ENCODE measurements around the gene OXCT1. TPM values are rescaled to one million over a fixed set of nuclear protein-coding genes. Genes with fewer than 3 reads are reported as not detected.
A peak's percentile ranks its signal among the peaks of the same experiment; 100 is the strongest.

Gene OXCT1
- total and polyA plus RNA-seq, 2 of the 13 experiments (the other 11 are each of a cell fraction or from before 2014, with no cell fraction given): 0.92 to 4.7 TPM

DNA sequence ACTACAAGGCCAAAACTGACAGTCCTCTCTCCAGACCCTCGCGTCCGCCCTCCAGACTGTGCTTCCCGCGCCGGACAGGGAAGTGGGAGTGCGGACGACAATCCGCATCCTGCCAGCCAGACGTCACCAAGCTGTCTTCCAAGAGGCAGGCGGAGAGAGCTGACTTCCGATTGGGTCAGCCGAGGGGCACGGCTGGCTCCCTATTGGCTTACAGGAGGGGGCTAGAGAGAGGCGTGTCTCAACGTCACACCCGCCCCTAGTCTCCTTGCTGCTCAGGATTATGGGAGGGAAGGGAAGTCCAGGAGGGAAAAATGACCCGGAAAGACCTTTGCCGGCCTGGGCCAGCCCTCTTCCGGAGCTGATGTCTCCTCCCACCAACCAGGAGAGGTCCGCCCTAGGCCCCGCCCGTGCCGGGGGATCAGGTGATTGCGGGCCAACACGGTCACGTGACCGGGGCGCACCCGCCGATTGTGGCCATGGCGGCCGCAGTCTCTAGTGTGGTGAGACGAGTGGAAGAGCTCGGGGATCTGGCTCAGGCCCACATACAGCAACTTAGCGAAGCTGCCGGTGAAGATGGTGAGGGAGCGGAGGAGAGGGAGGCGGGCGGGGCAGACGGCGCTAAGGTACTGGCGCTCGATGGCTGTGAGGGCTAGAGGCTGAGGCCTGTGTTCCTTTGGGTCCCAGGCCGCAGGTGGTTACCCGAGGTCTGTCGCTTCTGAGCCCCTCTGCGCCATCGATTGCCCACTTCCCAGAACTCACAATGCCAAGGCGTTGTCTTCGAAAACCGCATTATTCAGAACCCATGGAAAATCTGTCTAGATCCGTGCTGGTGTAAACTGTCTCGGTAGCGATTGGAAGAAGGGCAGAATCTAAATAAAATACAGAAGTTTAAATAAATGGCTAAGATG, 33.9 kb upstream of the OXCT1 start, which contains the start of gene RIMOC1 (continued):
- TF ChIP-seq, protein P1, sequence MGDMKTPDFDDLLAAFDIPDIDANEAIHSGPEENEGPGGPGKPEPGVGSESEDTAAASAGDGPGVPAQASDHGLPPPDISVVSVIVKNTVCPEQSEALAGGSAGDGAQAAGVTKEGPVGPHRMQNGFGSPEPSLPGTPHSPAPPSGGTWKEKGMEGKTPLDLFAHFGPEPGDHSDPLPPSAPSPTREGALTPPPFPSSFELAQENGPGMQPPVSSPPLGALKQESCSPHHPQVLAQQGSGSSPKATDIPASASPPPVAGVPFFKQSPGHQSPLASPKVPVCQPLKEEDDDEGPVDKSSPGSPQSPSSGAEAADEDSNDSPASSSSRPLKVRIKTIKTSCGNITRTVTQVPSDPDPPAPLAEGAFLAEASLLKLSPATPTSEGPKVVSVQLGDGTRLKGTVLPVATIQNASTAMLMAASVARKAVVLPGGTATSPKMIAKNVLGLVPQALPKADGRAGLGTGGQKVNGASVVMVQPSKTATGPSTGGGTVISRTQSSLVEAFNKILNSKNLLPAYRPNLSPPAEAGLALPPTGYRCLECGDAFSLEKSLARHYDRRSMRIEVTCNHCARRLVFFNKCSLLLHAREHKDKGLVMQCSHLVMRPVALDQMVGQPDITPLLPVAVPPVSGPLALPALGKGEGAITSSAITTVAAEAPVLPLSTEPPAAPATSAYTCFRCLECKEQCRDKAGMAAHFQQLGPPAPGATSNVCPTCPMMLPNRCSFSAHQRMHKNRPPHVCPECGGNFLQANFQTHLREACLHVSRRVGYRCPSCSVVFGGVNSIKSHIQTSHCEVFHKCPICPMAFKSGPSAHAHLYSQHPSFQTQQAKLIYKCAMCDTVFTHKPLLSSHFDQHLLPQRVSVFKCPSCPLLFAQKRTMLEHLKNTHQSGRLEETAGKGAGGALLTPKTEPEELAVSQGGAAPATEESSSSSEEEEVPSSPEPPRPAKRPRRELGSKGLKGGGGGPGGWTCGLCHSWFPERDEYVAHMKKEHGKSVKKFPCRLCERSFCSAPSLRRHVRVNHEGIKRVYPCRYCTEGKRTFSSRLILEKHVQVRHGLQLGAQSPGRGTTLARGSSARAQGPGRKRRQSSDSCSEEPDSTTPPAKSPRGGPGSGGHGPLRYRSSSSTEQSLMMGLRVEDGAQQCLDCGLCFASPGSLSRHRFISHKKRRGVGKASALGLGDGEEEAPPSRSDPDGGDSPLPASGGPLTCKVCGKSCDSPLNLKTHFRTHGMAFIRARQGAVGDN (CRISPR knock-in tag; IDR thresholded peaks at IDR 0.05): peak; percentile 93
- no peak; the same call in none of the 2 replicates for TF ChIP-seq KDM4B (CRISPR knock-in tag; IDR thresholded peaks at IDR 0.05)
- TF ChIP-seq FOXK1 (CRISPR knock-in tag; IDR thresholded peaks at IDR 0.05; ENCODE audit: borderline replicate concordance, low read depth): peak; percentile 82
- TF ChIP-seq, protein P2, sequence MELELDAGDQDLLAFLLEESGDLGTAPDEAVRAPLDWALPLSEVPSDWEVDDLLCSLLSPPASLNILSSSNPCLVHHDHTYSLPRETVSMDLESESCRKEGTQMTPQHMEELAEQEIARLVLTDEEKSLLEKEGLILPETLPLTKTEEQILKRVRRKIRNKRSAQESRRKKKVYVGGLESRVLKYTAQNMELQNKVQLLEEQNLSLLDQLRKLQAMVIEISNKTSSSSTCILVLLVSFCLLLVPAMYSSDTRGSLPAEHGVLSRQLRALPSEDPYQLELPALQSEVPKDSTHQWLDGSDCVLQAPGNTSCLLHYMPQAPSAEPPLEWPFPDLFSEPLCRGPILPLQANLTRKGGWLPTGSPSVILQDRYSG (CRISPR knock-in tag; IDR thresholded peaks at IDR 0.05): no peak
- no peak; the same call in 1 of the 2 replicates for TF ChIP-seq ZNF451 (CRISPR knock-in tag; IDR thresholded peaks at IDR 0.05)
- TF ChIP-seq GFI1 (CRISPR knock-in tag; IDR thresholded peaks at IDR 0.05; ENCODE audit: borderline replicate concordance): peak; percentile 79
- TF ChIP-seq, protein P3, sequence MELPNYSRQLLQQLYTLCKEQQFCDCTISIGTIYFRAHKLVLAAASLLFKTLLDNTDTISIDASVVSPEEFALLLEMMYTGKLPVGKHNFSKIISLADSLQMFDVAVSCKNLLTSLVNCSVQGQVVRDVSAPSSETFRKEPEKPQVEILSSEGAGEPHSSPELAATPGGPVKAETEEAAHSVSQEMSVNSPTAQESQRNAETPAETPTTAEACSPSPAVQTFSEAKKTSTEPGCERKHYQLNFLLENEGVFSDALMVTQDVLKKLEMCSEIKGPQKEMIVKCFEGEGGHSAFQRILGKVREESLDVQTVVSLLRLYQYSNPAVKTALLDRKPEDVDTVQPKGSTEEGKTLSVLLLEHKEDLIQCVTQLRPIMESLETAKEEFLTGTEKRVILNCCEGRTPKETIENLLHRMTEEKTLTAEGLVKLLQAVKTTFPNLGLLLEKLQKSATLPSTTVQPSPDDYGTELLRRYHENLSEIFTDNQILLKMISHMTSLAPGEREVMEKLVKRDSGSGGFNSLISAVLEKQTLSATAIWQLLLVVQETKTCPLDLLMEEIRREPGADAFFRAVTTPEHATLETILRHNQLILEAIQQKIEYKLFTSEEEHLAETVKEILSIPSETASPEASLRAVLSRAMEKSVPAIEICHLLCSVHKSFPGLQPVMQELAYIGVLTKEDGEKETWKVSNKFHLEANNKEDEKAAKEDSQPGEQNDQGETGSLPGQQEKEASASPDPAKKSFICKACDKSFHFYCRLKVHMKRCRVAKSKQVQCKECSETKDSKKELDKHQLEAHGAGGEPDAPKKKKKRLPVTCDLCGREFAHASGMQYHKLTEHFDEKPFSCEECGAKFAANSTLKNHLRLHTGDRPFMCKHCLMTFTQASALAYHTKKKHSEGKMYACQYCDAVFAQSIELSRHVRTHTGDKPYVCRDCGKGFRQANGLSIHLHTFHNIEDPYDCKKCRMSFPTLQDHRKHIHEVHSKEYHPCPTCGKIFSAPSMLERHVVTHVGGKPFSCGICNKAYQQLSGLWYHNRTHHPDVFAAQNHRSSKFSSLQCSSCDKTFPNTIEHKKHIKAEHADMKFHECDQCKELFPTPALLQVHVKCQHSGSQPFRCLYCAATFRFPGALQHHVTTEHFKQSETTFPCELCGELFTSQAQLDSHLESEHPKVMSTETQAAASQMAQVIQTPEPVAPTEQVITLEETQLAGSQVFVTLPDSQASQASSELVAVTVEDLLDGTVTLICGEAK (IDR thresholded peaks at IDR 0.05): no peak; the same call in 1 of the 2 replicates
- TF ChIP-seq, protein P3 (CRISPR knock-in tag; IDR thresholded peaks at IDR 0.05): peak; percentile 91; the same call in 1 of the 2 replicates
- TF ChIP-seq KDM6A (CRISPR knock-in tag; IDR thresholded peaks at IDR 0.05; ENCODE audit: low read depth): peak; percentile 18; the same call in 1 of the 2 replicates
- peak; percentile 83 for TF ChIP-seq ZNF501 (CRISPR knock-in tag; IDR thresholded peaks at IDR 0.05)
- no peak for TF ChIP-seq JUN (CRISPR knock-in tag; IDR thresholded peaks at IDR 0.05)
- 0 out of 2 replicates have a peak, but pooled peaks have one; percentile 76 for TF ChIP-seq ZNF598 (CRISPR knock-in tag; IDR thresholded peaks at IDR 0.05; ENCODE audit: borderline replicate concordance)
- TF ChIP-seq ZKSCAN1 (IDR thresholded peaks at IDR 0.05; ENCODE audit: low read length): no peak
- no peak for TF ChIP-seq SKI (IDR thresholded peaks at IDR 0.05; ENCODE audit: partially characterized antibody)
